ENCODE data around the gene OR2AG1.

Gene OR2AG1

GRCh38 chr11:6818967-6819366, 36.1 kb downstream of the OR2AG1 start:
- H3K36me3 ChIP-seq = no peaks in the 10 kb centered on the region
- TF ChIP-seq CTCF (IDR thresholded peaks at IDR 0.05; ENCODE audit: low read depth, low read length) = no peak
- H3K27me3 ChIP-seq (ENCODE audit: insufficient read depth, low read depth, severe bottlenecking) = no peaks in the 10 kb centered on the region
- H3K27ac ChIP-seq = no peak overlapping the region
- no peak overlapping the region for H3K4me3 ChIP-seq (ENCODE audit: low read depth, low read length)
- H3K9me3 ChIP-seq (ENCODE audit: severe bottlenecking) = no peaks in the 10 kb centered on the region
- DNase-seq = no peak

- Histone ChIP-seq H3K4me3 (ENCODE audit: low read depth, low read length) (no peak overlapping the region), H3K27me3 (ENCODE audit: insufficient read depth, low read depth, severe bottlenecking) (no peaks in the 10 kb centered on the region), H3K27ac (no peak overlapping the region), H3K36me3 (no peaks in the 10 kb centered on the region), H3K9me3 (ENCODE audit: severe bottlenecking) (no peaks in the 10 kb centered on the region)
- TF ChIP-seq CTCF (IDR thresholded peaks at IDR 0.05; ENCODE audit: low read depth, low read length) = no peak
- DNase-seq = no peak
Observed at GRCh38 chr11:6824136-6824823, 41.5 kb downstream of the OR2AG1 start.

GRCh38 chr11:6825231-6825744, 42.5 kb downstream of the OR2AG1 start:
- Histone ChIP-seq H3K4me3 (ENCODE audit: low read depth, low read length) (no peak overlapping the region), H3K27me3 (ENCODE audit: insufficient read depth, low read depth, severe bottlenecking) (no peaks in the 10 kb centered on the region), H3K9me3 (ENCODE audit: severe bottlenecking) (no peaks in the 10 kb centered on the region), H3K36me3 (no peaks in the 10 kb centered on the region), H3K27ac (no peak overlapping the region)
- no peak for TF ChIP-seq CTCF (IDR thresholded peaks at IDR 0.05; ENCODE audit: low read depth, low read length)
- no peak for DNase-seq

- Histone ChIP-seq H3K36me3 (no peaks in the 10 kb centered on the region), H3K27me3 (ENCODE audit: insufficient read depth, low read depth, severe bottlenecking) (no peaks in the 10 kb centered on the region), H3K4me3 (ENCODE audit: low read depth, low read length) (no peak overlapping the region), H3K27ac (no peak overlapping the region), H3K9me3 (ENCODE audit: severe bottlenecking) (no peaks in the 10 kb centered on the region)
- no peak for TF ChIP-seq CTCF (IDR thresholded peaks at IDR 0.05; ENCODE audit: low read depth, low read length)
- DNase-seq = no peak
Observed at GRCh38 chr11:6828103-6828502, 45.3 kb downstream of the OR2AG1 start.

GRCh38 chr11:6833356-6833755, 50.5 kb downstream of the OR2AG1 start:
- Histone ChIP-seq H3K4me3 (ENCODE audit: low read depth, low read length) (no peak overlapping the region), H3K9me3 (ENCODE audit: severe bottlenecking) (no peaks in the 10 kb centered on the region), H3K27ac (no peak overlapping the region), H3K36me3 (no peaks in the 10 kb centered on the region), H3K27me3 (ENCODE audit: insufficient read depth, low read depth, severe bottlenecking) (no peaks in the 10 kb centered on the region)
- no peak for TF ChIP-seq CTCF (IDR thresholded peaks at IDR 0.05; ENCODE audit: low read depth, low read length)
- DNase-seq = no peak

GRCh38 chr11:6834021-6834420, 51.2 kb downstream of the OR2AG1 start:
- no peak for DNase-seq
- Histone ChIP-seq H3K9me3 (ENCODE audit: severe bottlenecking) (no peaks in the 10 kb centered on the region), H3K27ac (no peak overlapping the region), H3K27me3 (ENCODE audit: insufficient read depth, low read depth, severe bottlenecking) (no peaks in the 10 kb centered on the region), H3K4me3 (ENCODE audit: low read depth, low read length) (no peak overlapping the region), H3K36me3 (no peaks in the 10 kb centered on the region)
- TF ChIP-seq CTCF (IDR thresholded peaks at IDR 0.05; ENCODE audit: low read depth, low read length) = no peak

All from WERI-Rb-1 (cell line).